Transverse colon (tissue), 4 donors: ENCODE results near the gene RBM24. TPM values are rescaled to one million over a fixed set of nuclear protein-coding genes. Genes with fewer than 3 reads are reported as not detected.

ENCODE experiments used
- DNase-seq: peaks from one replicate; pipeline ENCODE4 v3.0.0-alpha.2; 2019
- H3K27ac ChIP-seq, 4 donors: fragments of 200-600 bp; sonication (generic); 2 replicates each; pipeline ENCODE4 v1.5.1; 2016 to 2018; ENCODE audit warnings: inconsistent platforms in 4 of 4
- H3K27me3 ChIP-seq: fragments of 200-600 bp; sonication (generic); 2 replicates; pipeline ENCODE4 v1.5.1; 2017; ENCODE audit warnings: inconsistent platforms
- H3K36me3 ChIP-seq, 4 donors: fragments of 200-600 bp; sonication (generic); 2 replicates each; pipeline ENCODE4 v1.5.1; 2017 to 2019; ENCODE audit warnings: inconsistent platforms in 4 of 4
- H3K4me1 ChIP-seq, 4 donors: fragments of 200-600 bp; sonication (generic); 2 replicates each; pipeline ENCODE4 v1.5.1; 2017 to 2020; ENCODE audit warnings: inconsistent platforms in 4 of 4
- H3K4me3 ChIP-seq, 4 donors: fragments of 200-600 bp; sonication (generic); 1 replicate in 1 of 4; 2 replicates in 3 of 4; pipeline versions ENCODE4 v1.5.1 to v1.6.1; 2017 to 2019; ENCODE audit warnings: inconsistent platforms in 4 of 4
- H3K9me3 ChIP-seq, 2 donors: fragments of 200-600 bp; sonication (generic); 2 replicates each; pipeline ENCODE4 v1.5.1; 2017 to 2019; ENCODE audit warnings: inconsistent platforms in 2 of 2
- CTCF ChIP-seq, 5 experiments: fragments of 200-600 bp in 3 of 5; fragments of 450-650 bp in 2 of 5; sonication (generic) in 3 of 5; IDR thresholded peaks; 1 replicate in 2 of 5; 2 replicates in 3 of 5; pipeline ENCODE4 v1.5.1; 2016 to 2017; ENCODE audit warnings: antibody characterized with exemption in 5 of 5, inconsistent platforms in 3 of 5, mild to moderate bottlenecking in 2 of 5, moderate library complexity in 1 of 5
- EP300 ChIP-seq: sonication (generic); formaldehyde crosslinking; IDR thresholded peaks from one replicate; pipeline ENCODE4 v1.6.1; 2017; ENCODE audit warnings: antibody characterized with exemption, low read depth
- POLR2A ChIP-seq: fragments of 450-650 bp; IDR thresholded peaks from one replicate; pipeline ENCODE4 v1.6.1; 2016; ENCODE audit warnings: antibody characterized with exemption, mild to moderate bottlenecking, moderate library complexity
- POLR2AphosphoS5 ChIP-seq, 3 donors: sonication (generic); formaldehyde crosslinking; IDR thresholded peaks; one replicate each; pipeline ENCODE4 v1.6.1; 2016; ENCODE audit warnings: antibody characterized with exemption in 3 of 3
- whole genome bisulfite sequencing, 2 donors: methylation state at CpG; one replicate each; pipeline ENCODE4 v1.1.5; 2018; ENCODE audit warnings: low coverage in 1 of 2; 5-methylcytosine and 5-hydroxymethylcytosine counted together
- in situ Hi-C, 4 donors: fragments of 200-750 bp; cut with MboI; loops; one replicate each; pipeline versions ENCODE4 v1.15.0 to v1.15.1; 2017; ENCODE audit warnings: low sequenced_read_pairs in 3 of 4, low pct_ligation_motif_present in 1 of 4, low pct_unique_long_range_greater_than_20kb in 1 of 4
- intact Hi-C: fragments of 100-400 bp; cut with DNase I; formaldehyde crosslinking; loops from one replicate; pipeline ENCODE4 v1.15.1; 2023; ENCODE audit warnings: low total_unique reads
- total RNA-seq, 4 donors: library from RNA; depleted of rRNA; stranded (reverse); fragments of >200 nt; gene quantifications; one replicate each; pipeline ENCODE4 v1.1.0, GENCODE V29; 2016

The RBM24 gene
- total RNA-seq, 4 donors from 2014 or later, result 4.8 to 10.2 TPM; not detected in 2

DNA sequence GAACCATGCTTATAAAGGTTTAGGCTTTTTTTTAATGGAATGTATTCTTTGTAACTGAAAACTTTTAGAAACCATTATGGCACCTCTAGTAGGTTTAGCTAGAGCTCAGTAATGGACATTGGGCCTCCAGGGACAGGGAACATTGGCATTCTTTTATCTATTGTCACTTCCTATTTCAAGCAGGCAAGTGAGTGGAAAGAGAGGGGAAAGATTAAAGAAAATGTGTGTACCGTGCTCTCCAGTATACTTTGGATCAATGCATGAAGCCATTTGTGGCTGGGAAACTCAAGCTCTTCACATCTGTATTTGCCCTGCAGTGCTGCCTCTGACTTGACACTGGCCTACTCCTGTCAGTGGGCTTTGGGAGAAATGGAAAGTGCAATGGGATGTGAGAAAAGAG is 18.6 kb downstream of the RBM24 start:
- Histone ChIP-seq H3K36me3 (no peaks in the 10 kb centered on the region), H3K27me3 (no peaks in the 10 kb centered on the region), H3K4me3 (no peak overlapping the region), H3K27ac (no peak overlapping the region), H3K9me3 (no peaks in the 10 kb centered on the region), H3K4me1 (no peaks in the 10 kb centered on the region)
- TF ChIP-seq CTCF (IDR thresholded peaks at IDR 0.05), result no peak
- no peak for TF ChIP-seq POLR2A
- no peak for TF ChIP-seq POLR2AphosphoS5 (IDR thresholded peaks at IDR 0.05)
- TF ChIP-seq EP300, result no peak
- intact Hi-C loops, result no loop called here
- DNase-seq, result no peak
- WGBS, 2 donors, result 91 to 92% methylated on average over 1 of the region's 1 CpG
- in situ Hi-C loops, result loop anchor here in 1 of 4 donors (25.0 kb wide), 1 partner anchor 288 kb away; no protein-coding TSS in a partner anchor

DNA sequence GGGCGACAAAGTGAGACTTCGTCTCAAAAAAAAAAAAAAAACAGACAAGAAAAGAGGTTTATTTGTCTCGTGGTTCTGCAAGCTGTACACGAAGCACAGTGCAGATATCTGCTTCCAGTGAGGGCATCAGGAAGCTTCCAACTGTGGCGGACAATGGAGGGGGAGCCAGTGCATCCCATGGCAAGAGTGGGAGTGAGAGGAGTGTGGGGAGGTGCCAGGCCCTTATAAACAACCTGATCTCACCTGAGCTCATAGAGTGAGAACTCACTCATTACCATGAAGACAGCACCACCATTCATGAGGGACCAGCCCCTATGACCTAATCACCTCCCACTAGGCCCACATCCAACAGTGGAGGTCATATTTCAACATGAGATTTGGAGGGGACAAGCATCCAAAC is 19.5 kb downstream of the RBM24 start:
- no peaks in the 10 kb centered on the region for H3K27me3 ChIP-seq
- 90 to 94% methylated on average over 5 of the region's 5 CpGs for WGBS, 2 donors
- TF ChIP-seq CTCF (IDR thresholded peaks at IDR 0.05) (no peak), EP300 (no peak), POLR2A (no peak), POLR2AphosphoS5 (IDR thresholded peaks at IDR 0.05) (no peak)
- intact Hi-C loops, result no loop called here
- no peaks in the 10 kb centered on the region for H3K4me1 ChIP-seq
- in situ Hi-C loops, result no loop called here
- no peak overlapping the region for H3K27ac ChIP-seq
- no peak for DNase-seq
- no peak overlapping the region for H3K4me3 ChIP-seq
- H3K9me3 ChIP-seq, result no peaks in the 10 kb centered on the region
- H3K36me3 ChIP-seq, result no peaks in the 10 kb centered on the region

GRCh38 chr6:17303444-17303843 is 22.3 kb downstream of the RBM24 start:
- Histone ChIP-seq H3K4me3 (no peak overlapping the region), H3K4me1 (no peaks in the 10 kb centered on the region), H3K9me3 (no peaks in the 10 kb centered on the region), H3K27me3 (no peaks in the 10 kb centered on the region), H3K27ac (no peak overlapping the region), H3K36me3 (no peaks in the 10 kb centered on the region)
- TF ChIP-seq POLR2A (no peak), CTCF (IDR thresholded peaks at IDR 0.05) (no peak), EP300 (no peak), POLR2AphosphoS5 (IDR thresholded peaks at IDR 0.05) (no peak)
- 98 to 100% methylated on average over 2 of the region's 2 CpGs for WGBS, 2 donors
- intact Hi-C loops, result no loop called here
- no peak for DNase-seq
- in situ Hi-C loops, result no loop called here

GRCh38 chr6:17305219-17306001 is 24.2 kb downstream of the RBM24 start:
- H3K4me1 ChIP-seq, result no peaks in the 10 kb centered on the region
- in situ Hi-C loops (no loop called here), intact Hi-C loops (no loop called here)
- no peak for TF ChIP-seq POLR2A
- TF ChIP-seq EP300, result no peak
- TF ChIP-seq CTCF (IDR thresholded peaks at IDR 0.05), result no peak
- no peak for TF ChIP-seq POLR2AphosphoS5 (IDR thresholded peaks at IDR 0.05)
- no peaks in the 10 kb centered on the region for H3K27me3 ChIP-seq
- H3K9me3 ChIP-seq, result no peaks in the 10 kb centered on the region
- no peak for DNase-seq
- H3K27ac ChIP-seq, result no peak overlapping the region
- 45 to 49% methylated on average over 8 to 10 of the region's 10 CpGs for WGBS, 2 donors
- H3K36me3 ChIP-seq, result no peaks in the 10 kb centered on the region
- H3K4me3 ChIP-seq, result no peak overlapping the region
